Measurements from ENCODE around the gene EVC2.

DNA sequence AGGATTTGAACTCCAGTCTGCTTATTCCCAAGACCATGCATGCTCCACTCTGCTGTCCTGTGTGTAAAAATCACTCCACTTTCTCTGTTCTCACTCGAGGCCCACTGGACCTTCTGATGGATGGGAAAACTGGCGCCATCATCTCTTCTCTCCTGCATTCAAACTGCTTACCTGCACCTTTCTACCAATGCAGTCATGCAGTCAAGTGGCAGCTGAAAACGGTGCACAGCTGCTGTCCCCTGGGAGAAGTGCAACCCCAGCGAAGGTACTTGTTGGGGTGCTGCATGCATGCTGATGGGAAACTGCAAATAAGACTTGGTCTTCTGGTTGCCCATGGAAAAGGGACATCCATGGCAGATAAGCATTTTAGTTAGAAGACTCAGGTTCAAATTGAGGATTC lies 147.1 kb downstream of the EVC2 start:
- TF ChIP-seq, protein P1, sequence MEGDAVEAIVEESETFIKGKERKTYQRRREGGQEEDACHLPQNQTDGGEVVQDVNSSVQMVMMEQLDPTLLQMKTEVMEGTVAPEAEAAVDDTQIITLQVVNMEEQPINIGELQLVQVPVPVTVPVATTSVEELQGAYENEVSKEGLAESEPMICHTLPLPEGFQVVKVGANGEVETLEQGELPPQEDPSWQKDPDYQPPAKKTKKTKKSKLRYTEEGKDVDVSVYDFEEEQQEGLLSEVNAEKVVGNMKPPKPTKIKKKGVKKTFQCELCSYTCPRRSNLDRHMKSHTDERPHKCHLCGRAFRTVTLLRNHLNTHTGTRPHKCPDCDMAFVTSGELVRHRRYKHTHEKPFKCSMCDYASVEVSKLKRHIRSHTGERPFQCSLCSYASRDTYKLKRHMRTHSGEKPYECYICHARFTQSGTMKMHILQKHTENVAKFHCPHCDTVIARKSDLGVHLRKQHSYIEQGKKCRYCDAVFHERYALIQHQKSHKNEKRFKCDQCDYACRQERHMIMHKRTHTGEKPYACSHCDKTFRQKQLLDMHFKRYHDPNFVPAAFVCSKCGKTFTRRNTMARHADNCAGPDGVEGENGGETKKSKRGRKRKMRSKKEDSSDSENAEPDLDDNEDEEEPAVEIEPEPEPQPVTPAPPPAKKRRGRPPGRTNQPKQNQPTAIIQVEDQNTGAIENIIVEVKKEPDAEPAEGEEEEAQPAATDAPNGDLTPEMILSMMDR (IDR thresholded peaks at IDR 0.05), result no peak
- TF ChIP-seq TCF7L2 (IDR thresholded peaks at IDR 0.05; ENCODE audit: low read depth, low read length), result no peak
- TF ChIP-seq POLR2AphosphoS5 (IDR thresholded peaks at IDR 0.05; ENCODE audit: low read depth, low read length), result no peak
